Osteocyte (in vitro differentiated cells): Measurements from ENCODE around the gene DYNC1H1. TPM values are rescaled to one million over a fixed set of nuclear protein-coding genes. Genes with fewer than 3 reads are reported as not detected.
A peak's percentile ranks its signal among the peaks of the same experiment; 100 is the strongest.
"Not testable (repeated sequence)": the region's sequence is repeated elsewhere in the genome, so short reads cannot be mapped to it uniquely, and the experiment has no call there.

Experiments
- DNase-seq: peaks from one replicate; pipeline ENCODE4 v3.0.0; 2021; ENCODE audit warnings: mixed read lengths; ENCODE audit not compliant: unreplicated experiment; ENCODE audit errors: extremely low spot score
- H3K27ac Mint-ChIP-seq: one replicate; pipeline ENCODE4 v1.8.0; 2021; ENCODE audit warnings: mild to moderate bottlenecking, mixed read lengths; ENCODE audit not compliant: unreplicated experiment
- H3K27me3 Mint-ChIP-seq: one replicate; pipeline ENCODE4 v1.8.0; 2021; ENCODE audit warnings: mixed read lengths; ENCODE audit not compliant: unreplicated experiment
- H3K36me3 Mint-ChIP-seq: one replicate; pipeline ENCODE4 v1.8.0; 2021; ENCODE audit warnings: mixed read lengths; ENCODE audit not compliant: unreplicated experiment
- H3K4me1 Mint-ChIP-seq: one replicate; pipeline ENCODE4 v1.8.0; 2021; ENCODE audit warnings: mixed read lengths; ENCODE audit not compliant: unreplicated experiment
- H3K4me3 Mint-ChIP-seq: one replicate; pipeline ENCODE4 v1.8.0; 2021; ENCODE audit warnings: mild to moderate bottlenecking, moderate library complexity, mixed read lengths; ENCODE audit not compliant: unreplicated experiment
- H3K9me3 Mint-ChIP-seq: one replicate; pipeline ENCODE4 v1.8.0; 2021; ENCODE audit warnings: mixed read lengths; ENCODE audit not compliant: unreplicated experiment
- CTCF ChIP-seq: fragments of 200-600 bp; sonication (generic); IDR thresholded peaks from 2 replicates; pipeline ENCODE4 v1.5.0; 2021; ENCODE audit warnings: antibody characterized with exemption, mild to moderate bottlenecking, moderate library complexity
- total RNA-seq: library from RNA; stranded (reverse); gene quantifications from 2 replicates; pipeline ENCODE4 v1.2.1, GENCODE V29; 2021

The DYNC1H1 gene
- total RNA-seq, 1 donor from 2014 or later: 821 TPM

- no peak overlapping the region for H3K4me3 Mint-ChIP-seq
- no peaks in the 10 kb centered on the region for H3K9me3 Mint-ChIP-seq
- H3K27ac Mint-ChIP-seq: peak overlapping the region; percentile 80
- H3K27me3 Mint-ChIP-seq: no peaks in the 10 kb centered on the region
- peaks cover 18% of the 10 kb centered on the region for H3K36me3 Mint-ChIP-seq
- no peak for DNase-seq
- no peak for TF ChIP-seq CTCF
- H3K4me1 Mint-ChIP-seq: peaks cover 76% of the 10 kb centered on the region
These were observed 6.5 kb downstream of the DYNC1H1 start for GRCh38 chr14:101970830-101971400.

- H3K4me1 Mint-ChIP-seq: peaks cover 71% of the 10 kb centered on the region
- peaks cover 18% of the 10 kb centered on the region for H3K36me3 Mint-ChIP-seq
- not testable (repeated sequence) for H3K9me3 Mint-ChIP-seq, DNase-seq, H3K27me3 Mint-ChIP-seq, H3K4me3 Mint-ChIP-seq
- peak overlapping the region; percentile 77 for H3K27ac Mint-ChIP-seq
These were observed 7.1 kb downstream of the DYNC1H1 start for GRCh38 chr14:101971458-101971857.

GRCh38 chr14:101972126-101972866, 7.9 kb downstream of the DYNC1H1 start:
- peaks cover 64% of the 10 kb centered on the region for H3K4me1 Mint-ChIP-seq
- H3K36me3 Mint-ChIP-seq: peaks cover 26% of the 10 kb centered on the region
- H3K27ac Mint-ChIP-seq: peak overlapping the region; percentile 77
- no peaks in the 10 kb centered on the region for H3K27me3 Mint-ChIP-seq
- peak; percentile 92 for DNase-seq
- TF ChIP-seq CTCF: no peak
- peak overlapping the region; percentile 31 for H3K4me3 Mint-ChIP-seq
- H3K9me3 Mint-ChIP-seq: no peaks in the 10 kb centered on the region

- peak overlapping the region; percentile 77 for H3K27ac Mint-ChIP-seq
These were observed 9.0 kb downstream of the DYNC1H1 start for GRCh38 chr14:101973356-101973755.

GRCh38 chr14:101975231-101975630, 10.9 kb downstream of the DYNC1H1 start:
- Mint-ChIP-seq H3K27me3 (no peaks in the 10 kb centered on the region), H3K4me1 (peaks cover 46% of the 10 kb centered on the region), H3K27ac (peak overlapping the region; percentile 42), H3K9me3 (no peaks in the 10 kb centered on the region), H3K36me3 (peaks cover 31% of the 10 kb centered on the region), H3K4me3 (no peak overlapping the region)
- no peak for DNase-seq
- no peak for TF ChIP-seq CTCF

More at GRCh38 chr14:101973356-101973755, 9.0 kb downstream of the DYNC1H1 start:
- Mint-ChIP-seq H3K4me1 (peaks cover 54% of the 10 kb centered on the region), H3K27me3 (no peaks in the 10 kb centered on the region), H3K36me3 (peaks cover 26% of the 10 kb centered on the region), H3K4me3 (no peak overlapping the region), H3K9me3 (no peaks in the 10 kb centered on the region)
- no peak for TF ChIP-seq CTCF
- DNase-seq: no peak
